Bronchial epithelial cell (primary cell): ENCODE results near the gene EEPD1. TPM values are rescaled to one million over a fixed set of nuclear protein-coding genes. Genes with fewer than 3 reads are reported as not detected.

Experiments
- DNase-seq: peaks from one replicate; pipeline ENCODE4 v3.0.0-alpha.2; 2010; ENCODE audit warnings: low read depth
- FAIRE-seq: peaks from 2 replicates; lab custom pipeline; 2011; peaks lifted over from hg19 to GRCh38; lab: Jason Lieb, UNC
- H3K27me3 ChIP-seq: 2 replicates; pipeline ENCODE4 v1.5.1; 2011; ENCODE audit warnings: low read length; ENCODE audit not compliant: control insufficient read depth, insufficient read depth
- H3K36me3 ChIP-seq: 2 replicates; pipeline ENCODE4 v1.5.1; 2011; ENCODE audit warnings: low read length; ENCODE audit not compliant: control insufficient read depth, insufficient read depth
- H3K4me3 ChIP-seq: 2 replicates; pipeline ENCODE4 v1.5.1; 2011; ENCODE audit warnings: mild to moderate bottlenecking, low read depth, low read length, control low read depth
- CTCF ChIP-seq: IDR thresholded peaks from 2 replicates; pipeline ENCODE4 v1.5.1; 2011; ENCODE audit warnings: mild to moderate bottlenecking, moderate library complexity, low read length, control low read depth, inconsistent platforms; ENCODE audit not compliant: insufficient read depth, severe bottlenecking
- total RNA-seq: library from RNA; depleted of rRNA; stranded (reverse); fragments of >200 nt; gene quantifications from 2 replicates; pipeline ENCODE4 v1.2.1, GENCODE V29; 2014

Gene EEPD1
- total RNA-seq, 1 donor from 2014 or later, result 2.9 TPM

- no peak for TF ChIP-seq CTCF
- Histone ChIP-seq H3K4me3 (no peak overlapping the region), H3K27me3 (no peaks in the 10 kb centered on the region), H3K36me3 (no peaks in the 10 kb centered on the region)
- DNase-seq (no peak), FAIRE-seq (no peak)
These were observed 113.1 kb downstream of the EEPD1 start for GRCh38 chr7:36266190-36266589.

GRCh38 chr7:36266683-36267082 lies 113.6 kb downstream of the EEPD1 start:
- Histone ChIP-seq H3K36me3 (no peaks in the 10 kb centered on the region), H3K4me3 (no peak overlapping the region), H3K27me3 (no peaks in the 10 kb centered on the region)
- TF ChIP-seq CTCF, result no peak
- DNase-seq, result no peak
- no peak for FAIRE-seq

GRCh38 chr7:36272211-36272566 lies 119.1 kb downstream of the EEPD1 start:
- no peak overlapping the region for H3K4me3 ChIP-seq
- H3K27me3 ChIP-seq, result no peaks in the 10 kb centered on the region
- no peak for TF ChIP-seq CTCF
- H3K36me3 ChIP-seq, result no peaks in the 10 kb centered on the region
- DNase-seq (no peak), FAIRE-seq (no peak)

GRCh38 chr7:36272567-36273269 lies 119.7 kb downstream of the EEPD1 start:
- DNase-seq (no peak), FAIRE-seq (peak; percentile 50)
- Histone ChIP-seq H3K27me3 (no peaks in the 10 kb centered on the region), H3K4me3 (no peak overlapping the region), H3K36me3 (no peaks in the 10 kb centered on the region)
- no peak for TF ChIP-seq CTCF

- H3K27me3 ChIP-seq, result no peaks in the 10 kb centered on the region
- no peak overlapping the region for H3K4me3 ChIP-seq
- DNase-seq (no peak), FAIRE-seq (no peak)
- no peak for TF ChIP-seq CTCF
- H3K36me3 ChIP-seq, result no peaks in the 10 kb centered on the region
These were observed 120.8 kb downstream of the EEPD1 start for GRCh38 chr7:36273836-36274235.
